Natural killer cell (primary cell): ENCODE data around the gene GPR152. TPM values are rescaled to one million over a fixed set of nuclear protein-coding genes. Genes with fewer than 3 reads are reported as not detected.

Source experiments
- ATAC-seq, 3 donors: fragments of 150-1000 bp in 2 of 3; fragments of 200-7000 bp in 1 of 3; cut with Tn5 transposase; 1 replicate in 1 of 3; 2 replicates in 2 of 3; pipeline ENCODE4 v1.10.0; 2021; ENCODE audit warnings: mild to moderate bottlenecking in 2 of 3, moderate library complexity in 2 of 3
- DNase-seq, 2 donors: peaks; one replicate each; pipeline versions ENCODE4 v3.0.0 to v3.0.0-alpha.2; 2013 to 2021; ENCODE audit warnings: mixed read lengths in 1 of 2
- H3K27ac ChIP-seq: one replicate; pipeline ENCODE4 v1.5.1; 2013; ENCODE audit warnings: mild to moderate bottlenecking, low read length
- H3K27me3 ChIP-seq: one replicate; pipeline ENCODE4 v1.6.1; 2013; ENCODE audit warnings: low read length; ENCODE audit not compliant: control insufficient read depth, insufficient read depth
- H3K36me3 ChIP-seq: one replicate; pipeline ENCODE4 v1.6.1; 2013; ENCODE audit warnings: low read length; ENCODE audit not compliant: control insufficient read depth, insufficient read depth
- H3K4me1 ChIP-seq: one replicate; pipeline ENCODE4 v1.6.1; 2013; ENCODE audit warnings: low read length; ENCODE audit not compliant: control insufficient read depth, insufficient read depth
- H3K4me3 ChIP-seq: one replicate; pipeline ENCODE4 v1.5.1; 2013; ENCODE audit warnings: low read length
- H3K9me3 ChIP-seq: one replicate; pipeline ENCODE4 v1.6.1; 2013; ENCODE audit warnings: low read length; ENCODE audit not compliant: control insufficient read depth, insufficient read depth
- H3K27ac Mint-ChIP-seq, 2 donors: one replicate each; pipeline ENCODE4 v1.8.0; 2022; ENCODE audit warnings: mild to moderate bottlenecking in 2 of 2, mixed read lengths in 2 of 2, moderate library complexity in 1 of 2
- H3K27me3 Mint-ChIP-seq, 2 donors: one replicate each; pipeline ENCODE4 v1.8.0; 2022; ENCODE audit warnings: low read depth in 2 of 2, mixed read lengths in 2 of 2
- H3K36me3 Mint-ChIP-seq: one replicate; pipeline ENCODE4 v1.8.0; 2022; ENCODE audit warnings: mixed read lengths
- H3K4me1 Mint-ChIP-seq, 2 donors: one replicate each; pipeline ENCODE4 v1.8.0; 2022; ENCODE audit warnings: mixed read lengths in 2 of 2
- H3K4me3 Mint-ChIP-seq: one replicate; pipeline ENCODE4 v1.8.0; 2022; ENCODE audit warnings: mild to moderate bottlenecking, moderate library complexity, mixed read lengths
- H3K9me3 Mint-ChIP-seq, 2 donors: one replicate each; pipeline ENCODE4 v1.8.0; 2022; ENCODE audit warnings: mixed read lengths in 2 of 2
- CTCF ChIP-seq: fragments of 200-600 bp; IDR thresholded peaks from one replicate; pipeline ENCODE4 v1.8.0; 2022; ENCODE audit warnings: antibody characterized with exemption
- WGBS: methylation state at CpG from one replicate; pipeline ENCODE4 v1.1.7; 2013; ENCODE audit warnings: missing lambda C conversion rate; ENCODE audit not compliant: insufficient coverage; 5-methylcytosine and 5-hydroxymethylcytosine counted together
- intact Hi-C: fragments of 100-400 bp; cut with micrococcal nuclease; formaldehyde crosslinking; loops from one replicate; pipeline ENCODE4 v1.14.2; 2022
- total RNA-seq, 4 donors: library from RNA; stranded (reverse); fragments of 120-200 nt in 1 of 4; gene quantifications; one replicate each; pipeline versions ENCODE4 v1.2.3 to v1.2.4, GENCODE V29; 2013 to 2022

The GPR152 gene
- total RNA-seq, 3 donors from 2014 or later (not counting 1 experiment from before 2014, with no cell fraction given), result 0.25 TPM; not detected in 2

GRCh38 chr11:67423891-67424613 lies 28.5 kb downstream of the GPR152 start:
- intact Hi-C loops, result no loop called here
- Mint-ChIP-seq H3K4me1 (peaks cover 23 to 44% of the 10 kb centered on the region in 2 donors), H3K27me3 (no peaks in the 10 kb centered on the region), H3K9me3 (no peaks in the 10 kb centered on the region), H3K36me3 (no peaks in the 10 kb centered on the region), H3K4me3 (no peak overlapping the region), H3K27ac (no peak overlapping the region)
- peaks cover 42% of the 10 kb centered on the region for H3K4me1 ChIP-seq
- no peak for TF ChIP-seq CTCF
- H3K27me3 ChIP-seq, result no peaks in the 10 kb centered on the region
- DNase-seq (no peak), ATAC-seq (no peak)
- no peak overlapping the region for H3K4me3 ChIP-seq
- no peaks in the 10 kb centered on the region for H3K36me3 ChIP-seq
- 85% methylated on average over 34 of the region's 34 CpGs for WGBS
- no peak overlapping the region for H3K27ac ChIP-seq
- no peaks in the 10 kb centered on the region for H3K9me3 ChIP-seq

GRCh38 chr11:67423466-67423865 lies 29.1 kb downstream of the GPR152 start:
- DNase-seq, result no peak
- Histone ChIP-seq H3K27me3 (no peaks in the 10 kb centered on the region), H3K9me3 (no peaks in the 10 kb centered on the region), H3K4me1 (peaks cover 42% of the 10 kb centered on the region), H3K27ac (no peak overlapping the region), H3K36me3 (no peaks in the 10 kb centered on the region), H3K4me3 (no peak overlapping the region)
- no peak overlapping the region for H3K4me3 Mint-ChIP-seq
- H3K9me3 Mint-ChIP-seq, result no peaks in the 10 kb centered on the region
- no peaks in the 10 kb centered on the region for H3K27me3 Mint-ChIP-seq
- ATAC-seq, result no peak
- no peak overlapping the region for H3K27ac Mint-ChIP-seq
- intact Hi-C loops, result no loop called here
- no peak for TF ChIP-seq CTCF
- 97% methylated on average over 13 of the region's 13 CpGs for WGBS
- peaks cover 18 to 44% of the 10 kb centered on the region in 2 donors for H3K4me1 Mint-ChIP-seq
- no peaks in the 10 kb centered on the region for H3K36me3 Mint-ChIP-seq

- DNase-seq (no peak), ATAC-seq (no peak)
- H3K9me3 ChIP-seq, result no peaks in the 10 kb centered on the region
- no peaks in the 10 kb centered on the region for H3K27me3 ChIP-seq
- Mint-ChIP-seq H3K4me1 (peaks cover 13 to 49% of the 10 kb centered on the region in 2 donors), H3K4me3 (peak overlapping the region; percentile 28), H3K36me3 (no peaks in the 10 kb centered on the region), H3K9me3 (no peaks in the 10 kb centered on the region), H3K27me3 (no peaks in the 10 kb centered on the region), H3K27ac (no peak overlapping the region)
- H3K4me3 ChIP-seq, result no peak overlapping the region
- no peak for TF ChIP-seq CTCF
- intact Hi-C loops, result no loop called here
- H3K36me3 ChIP-seq, result no peaks in the 10 kb centered on the region
- peaks cover 47% of the 10 kb centered on the region for H3K4me1 ChIP-seq
- WGBS, result 82% methylated on average over 6 of the region's 6 CpGs
- no peak overlapping the region for H3K27ac ChIP-seq
These were observed 29.6 kb downstream of the GPR152 start for GRCh38 chr11:67422891-67423290.
